ENCODE measurements around the gene CLNS1A.
"Not testable (repeated sequence)": the region's sequence is repeated elsewhere in the genome, so short reads cannot be mapped to it uniquely, and the experiment has no call there.

The CLNS1A gene

GRCh38 chr11:77580712-77581337 is 56.8 kb downstream of the CLNS1A start:
- H3K4me3 ChIP-seq (replicated peaks; ENCODE audit: low read depth, low read length): no peak overlapping the region
- no peak for TF ChIP-seq CTCF (IDR thresholded peaks at IDR 0.05; ENCODE audit: low read length, missing control alignments)
- DNase-seq (ENCODE audit: low read depth): no peak

- H3K4me3 ChIP-seq (replicated peaks; ENCODE audit: low read depth, low read length); DNase-seq (ENCODE audit: low read depth): not testable (repeated sequence)
Observed at GRCh38 chr11:77575428-77575827, 62.2 kb downstream of the CLNS1A start.

- not testable (repeated sequence) for DNase-seq (ENCODE audit: low read depth); H3K4me3 ChIP-seq (replicated peaks; ENCODE audit: low read depth, low read length)
Observed at GRCh38 chr11:77570896-77571295, 66.7 kb downstream of the CLNS1A start.

- DNase-seq (ENCODE audit: low read depth): no peak
- no peak overlapping the region for H3K4me3 ChIP-seq (replicated peaks; ENCODE audit: low read depth, low read length)
- TF ChIP-seq CTCF (IDR thresholded peaks at IDR 0.05; ENCODE audit: low read length, missing control alignments): no peak
Observed at GRCh38 chr11:77569676-77570070, 67.9 kb downstream of the CLNS1A start.

GRCh38 chr11:77568916-77569675 is 68.5 kb downstream of the CLNS1A start:
- H3K4me3 ChIP-seq (replicated peaks; ENCODE audit: low read depth, low read length): no peak overlapping the region
- DNase-seq (ENCODE audit: low read depth): no peak
- TF ChIP-seq CTCF (IDR thresholded peaks at IDR 0.05; ENCODE audit: low read length, missing control alignments): no peak

- no peak for DNase-seq (ENCODE audit: low read depth)
- H3K4me3 ChIP-seq (replicated peaks; ENCODE audit: low read depth, low read length): no peak overlapping the region
- TF ChIP-seq CTCF (IDR thresholded peaks at IDR 0.05; ENCODE audit: low read length, missing control alignments): no peak
Observed at GRCh38 chr11:77568306-77568705, 69.3 kb downstream of the CLNS1A start.

Data from fibroblast of pulmonary artery (primary cell).